ENCODE measurements around the gene LRP1.

GRCh38 chr12:57087010-57087690 lies 41.1 kb upstream of the LRP1 start:
- no peak for TF ChIP-seq CTCF (IDR thresholded peaks at IDR 0.05)
- TF ChIP-seq POLR2A (IDR thresholded peaks at IDR 0.05) = peak in 1 of 2 donors; percentile 81

Measured in vagina (tissue), 2 donors.